Brain microvascular endothelial cell (primary cell): ENCODE results near the gene USP36.
"Not testable (repeated sequence)": the region's sequence is repeated elsewhere in the genome, so short reads cannot be mapped to it uniquely, and the experiment has no call there.

Experiments
- DNase-seq: peaks from one replicate; pipeline ENCODE4 v3.0.0-alpha.2; 2020
- H3K27ac ChIP-seq: fragments of 250-450 bp; sonication (Bioruptor Pico); 2 replicates; pipeline ENCODE4 v1.5.1; 2020; ENCODE audit warnings: mild to moderate bottlenecking, moderate library complexity
- H3K27me3 ChIP-seq: fragments of 250-450 bp; sonication (Bioruptor Pico); replicated peaks from 2 replicates; pipeline ENCODE4 v1.5.1; 2020; ENCODE audit warnings: mild to moderate bottlenecking
- H3K36me3 ChIP-seq: fragments of 250-450 bp; sonication (Bioruptor Pico); replicated peaks from 2 replicates; pipeline ENCODE4 v1.5.1; 2020; ENCODE audit warnings: mild to moderate bottlenecking
- H3K4me3 ChIP-seq: 2 replicates; pipeline ENCODE4 v1.5.1; 2011; ENCODE audit warnings: low read depth, mild to moderate bottlenecking, control low read depth, low read length, moderate library complexity
- CTCF ChIP-seq: IDR thresholded peaks from 2 replicates; pipeline ENCODE4 v1.5.1; 2011; ENCODE audit warnings: low read depth, mild to moderate bottlenecking, moderate library complexity, low read length, control low read depth, inconsistent platforms; ENCODE audit errors: missing control alignments
- in situ Hi-C: cut with HindIII; loops from 2 replicates; pipeline ENCODE4 v1.10.0; 2017; ENCODE audit warnings: low sequenced_read_pairs, low pct_ligation_motif_present

Gene USP36

DNA sequence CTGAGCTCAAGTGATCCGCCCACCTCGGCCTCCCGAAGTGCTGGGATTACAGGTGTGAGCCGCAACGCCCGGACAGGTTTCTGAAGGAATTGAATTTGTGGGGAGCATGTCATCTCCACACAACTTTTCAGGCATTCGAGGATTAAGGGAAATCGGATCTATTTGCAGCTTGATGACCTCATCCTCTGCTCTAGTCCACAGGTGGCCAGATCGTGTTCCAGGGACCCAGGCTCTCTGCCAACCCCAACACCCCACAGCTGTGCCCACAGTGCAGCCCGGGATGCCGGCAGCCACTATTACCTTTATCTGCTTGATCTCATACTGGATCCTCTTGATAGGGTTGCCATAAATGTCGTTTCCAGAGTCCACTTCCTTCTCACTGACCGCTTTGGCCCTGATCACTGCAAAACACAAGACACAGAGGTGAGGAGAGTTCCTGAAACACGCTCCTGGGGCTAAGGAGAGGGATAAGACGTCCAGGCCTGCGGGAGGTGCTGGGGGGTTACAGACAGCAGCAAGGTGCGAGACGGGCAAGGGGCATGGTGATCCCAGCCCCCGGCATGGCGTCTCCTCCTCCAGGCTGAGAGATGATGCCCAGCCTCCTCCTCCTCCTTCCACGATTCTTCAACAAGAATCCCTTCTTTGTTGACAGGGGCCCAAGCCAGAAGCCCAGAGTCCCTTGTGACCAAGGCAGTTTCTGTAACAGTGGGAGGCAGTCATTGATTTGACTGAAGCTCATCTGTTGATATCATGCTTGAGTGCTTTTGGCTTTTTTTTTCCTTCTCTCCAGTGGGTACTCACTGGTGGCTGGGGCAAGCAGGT lies 33.1 kb upstream of the USP36 start:
- Histone ChIP-seq H3K4me3 (no peak overlapping the region), H3K36me3 (peaks cover 26% of the 10 kb centered on the region), H3K27ac (no peak overlapping the region), H3K27me3 (no peaks in the 10 kb centered on the region)
- TF ChIP-seq CTCF, result no peak
- peak; percentile 21 for DNase-seq
- in situ Hi-C loops, result no loop called here

DNA sequence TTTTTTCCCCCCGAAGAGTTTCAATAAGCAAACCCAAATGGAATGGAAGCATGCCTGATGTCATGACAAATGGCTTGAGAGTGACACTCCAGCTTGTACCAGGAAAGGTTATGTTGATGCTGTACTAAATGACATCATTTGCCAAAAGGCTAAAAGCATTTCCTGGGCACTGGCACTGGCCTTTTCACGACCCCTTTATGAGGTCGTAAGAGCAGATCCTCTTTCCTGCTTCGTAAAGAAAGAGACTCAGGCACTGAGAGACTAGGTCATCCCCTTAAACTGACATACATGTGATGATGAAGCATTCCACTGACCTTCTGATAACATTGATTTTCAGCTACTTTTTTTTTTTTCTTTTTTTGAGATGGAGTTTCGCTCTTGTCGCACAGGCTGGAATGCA lies 31.9 kb upstream of the USP36 start:
- Histone ChIP-seq H3K36me3 (peaks cover 26% of the 10 kb centered on the region), H3K27me3 (no peaks in the 10 kb centered on the region), H3K27ac (no peak overlapping the region), H3K4me3 (no peak overlapping the region)
- no peak for TF ChIP-seq CTCF
- in situ Hi-C loops, result no loop called here
- no peak for DNase-seq

DNA sequence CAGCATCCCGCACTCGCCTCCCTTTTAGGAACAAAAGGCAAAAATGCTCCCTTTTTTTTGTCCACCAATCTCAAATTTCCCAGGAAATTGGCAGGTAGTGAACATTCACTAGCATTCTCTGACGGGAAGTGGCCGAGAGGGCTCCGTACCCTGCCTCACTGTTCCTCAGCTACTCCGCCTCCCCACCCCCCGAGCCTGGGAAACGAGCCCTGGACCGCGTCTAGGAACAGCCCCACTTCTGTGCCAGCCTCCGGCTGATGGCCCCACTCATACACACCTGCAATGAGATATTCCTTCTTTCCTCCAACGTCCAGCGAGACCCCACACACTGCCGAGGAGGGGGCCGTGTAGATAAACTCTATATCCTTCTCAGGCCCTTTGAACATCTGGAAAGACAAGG lies 30.0 kb upstream of the USP36 start:
- Histone ChIP-seq H3K27me3 (no peaks in the 10 kb centered on the region), H3K27ac (no peak overlapping the region), H3K36me3 (peaks cover 28% of the 10 kb centered on the region), H3K4me3 (no peak overlapping the region)
- no peak for DNase-seq
- TF ChIP-seq CTCF, result no peak
- in situ Hi-C loops, result no loop called here

GRCh38 chr17:78868391-78868790 lies 27.8 kb upstream of the USP36 start:
- Histone ChIP-seq H3K4me3 (no peak overlapping the region), H3K27ac (peak overlapping the region; percentile 28), H3K36me3 (peaks cover 24% of the 10 kb centered on the region), H3K27me3 (no peaks in the 10 kb centered on the region)
- peak; percentile 64 for DNase-seq
- TF ChIP-seq CTCF, result no peak
- in situ Hi-C loops, result no loop called here

DNA sequence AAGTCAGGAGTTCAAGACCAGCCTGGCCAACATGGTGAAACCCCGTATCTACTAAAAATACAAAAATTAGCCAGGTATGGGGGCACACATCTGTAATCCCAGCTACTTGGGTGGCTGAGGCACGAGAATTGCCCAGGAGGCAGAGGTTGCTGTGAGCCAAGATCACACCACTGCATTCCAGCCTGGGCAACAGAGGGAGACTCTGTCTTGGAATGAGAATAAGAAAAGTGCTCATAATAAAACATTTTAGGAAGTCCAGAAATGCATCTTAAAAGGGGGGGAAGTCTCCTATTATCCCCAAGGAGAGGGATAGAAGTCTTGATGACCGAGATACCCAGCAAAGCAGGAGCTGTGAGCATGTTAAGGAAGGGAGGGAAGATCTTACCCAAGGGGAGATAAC lies 26.4 kb upstream of the USP36 start:
- DNase-seq, in situ Hi-C loops, H3K4me3 ChIP-seq, H3K27me3 ChIP-seq, H3K27ac ChIP-seq: not testable (repeated sequence)
- H3K36me3 ChIP-seq, result peaks cover 17% of the 10 kb centered on the region

DNA sequence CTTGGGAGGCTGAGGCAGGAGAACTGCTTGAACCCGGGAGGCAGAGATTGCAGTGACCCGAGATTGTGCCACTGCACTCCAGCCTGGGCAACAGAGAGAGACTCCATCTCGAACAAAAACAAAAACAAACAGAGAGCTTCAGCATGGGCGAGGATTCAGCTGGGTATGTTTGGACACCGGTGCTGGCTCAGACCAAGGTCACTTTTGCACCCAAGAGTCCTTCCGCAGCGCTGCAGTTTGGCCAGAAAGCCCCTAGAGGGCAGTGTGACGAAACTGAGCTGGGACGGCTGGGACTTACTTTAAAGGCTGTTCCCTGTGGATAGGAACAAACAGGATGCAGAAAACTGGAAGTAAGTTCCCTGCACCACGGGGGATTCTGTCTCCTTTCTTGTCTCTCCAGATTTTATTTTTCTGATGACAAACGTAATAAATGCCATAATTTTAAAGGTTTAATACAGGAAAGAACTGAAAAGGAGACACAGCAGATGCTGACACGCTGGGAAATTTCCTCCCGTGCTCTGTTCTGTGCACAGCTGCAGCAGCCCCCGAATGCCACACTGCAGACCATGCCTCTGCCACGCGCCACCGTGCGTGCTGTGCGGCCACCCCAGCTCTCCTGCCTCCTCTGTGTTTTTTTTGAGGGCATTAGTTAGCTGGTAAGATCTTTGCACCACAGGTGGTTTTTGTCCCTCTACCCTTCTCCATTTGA lies 25.2 kb upstream of the USP36 start:
- Histone ChIP-seq H3K27ac (no peak overlapping the region), H3K27me3 (no peaks in the 10 kb centered on the region), H3K36me3 (peaks cover 16% of the 10 kb centered on the region), H3K4me3 (no peak overlapping the region)
- in situ Hi-C loops, result no loop called here
- DNase-seq, result peak; percentile 74
- peak; percentile 94 for TF ChIP-seq CTCF
